ENCODE results near the gene LGI2.
"Not testable (repeated sequence)": the region's sequence is repeated elsewhere in the genome, so short reads cannot be mapped to it uniquely, and the experiment has no call there.

Gene LGI2, protein sequence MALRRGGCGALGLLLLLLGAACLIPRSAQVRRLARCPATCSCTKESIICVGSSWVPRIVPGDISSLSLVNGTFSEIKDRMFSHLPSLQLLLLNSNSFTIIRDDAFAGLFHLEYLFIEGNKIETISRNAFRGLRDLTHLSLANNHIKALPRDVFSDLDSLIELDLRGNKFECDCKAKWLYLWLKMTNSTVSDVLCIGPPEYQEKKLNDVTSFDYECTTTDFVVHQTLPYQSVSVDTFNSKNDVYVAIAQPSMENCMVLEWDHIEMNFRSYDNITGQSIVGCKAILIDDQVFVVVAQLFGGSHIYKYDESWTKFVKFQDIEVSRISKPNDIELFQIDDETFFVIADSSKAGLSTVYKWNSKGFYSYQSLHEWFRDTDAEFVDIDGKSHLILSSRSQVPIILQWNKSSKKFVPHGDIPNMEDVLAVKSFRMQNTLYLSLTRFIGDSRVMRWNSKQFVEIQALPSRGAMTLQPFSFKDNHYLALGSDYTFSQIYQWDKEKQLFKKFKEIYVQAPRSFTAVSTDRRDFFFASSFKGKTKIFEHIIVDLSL

DNA sequence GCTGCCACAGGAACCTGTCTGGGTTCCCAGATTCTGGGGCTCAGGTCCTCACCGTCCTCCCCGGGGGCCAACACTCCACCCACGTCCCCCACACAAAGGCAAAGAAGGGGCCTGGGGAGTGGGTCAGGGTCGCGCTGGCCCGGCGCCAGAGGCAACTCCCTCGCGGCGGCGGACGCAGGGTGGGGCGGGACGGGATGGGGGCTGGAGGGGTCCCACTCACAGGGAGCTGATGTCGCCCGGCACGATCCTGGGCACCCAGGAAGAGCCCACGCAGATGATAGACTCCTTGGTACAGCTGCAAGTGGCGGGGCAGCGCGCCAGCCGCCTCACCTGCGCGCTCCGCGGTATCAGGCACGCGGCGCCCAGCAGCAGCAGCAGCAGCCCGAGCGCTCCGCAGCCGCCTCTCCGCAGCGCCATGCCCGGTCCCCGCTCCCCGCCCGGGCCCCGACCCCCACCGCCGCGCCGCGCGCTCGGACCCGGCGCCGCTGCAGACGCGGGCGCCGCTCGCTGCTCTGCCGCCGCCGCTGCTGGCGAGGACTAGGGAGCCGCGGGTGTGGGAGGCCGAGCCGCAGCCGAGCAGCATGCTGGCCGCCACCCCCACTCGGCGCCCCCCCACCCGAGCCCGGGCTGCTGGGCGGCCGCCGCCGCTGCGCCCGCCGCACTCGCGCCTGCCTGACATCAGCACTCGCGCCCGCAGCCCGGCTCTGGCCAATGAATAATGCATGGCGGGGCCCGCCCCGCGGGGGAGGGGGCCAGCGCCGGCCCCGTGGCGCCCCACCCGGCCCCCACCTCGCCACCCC lies at the start of gene LGI2:
LGI2 (minus strand) TSS at position 670 of the 800 bp plus-strand sequence; CDS start at position 417, 253 bp downstream.
- peaks cover 58 to 75% of the 10 kb centered on the region in 2 donors for H3K27me3 Mint-ChIP-seq
- H3K9me3 Mint-ChIP-seq, result peaks cover 9% of the 10 kb centered on the region in 2 donors
- peak; percentile 39 to 42 for ATAC-seq (replicated peaks)
- no peak for DNase-seq
- no peak within 1 kb of the TSS for H3K27ac Mint-ChIP-seq
- H3K4me3 Mint-ChIP-seq, result peak within 1 kb of the TSS in 1 of 2 donors; percentile 25
- H3K36me3 Mint-ChIP-seq, result peaks cover 0 to 2% of the 10 kb centered on the region in 2 donors
- H3K4me1 Mint-ChIP-seq, result peaks cover 3 to 6% of the 10 kb centered on the region in 2 donors

DNA sequence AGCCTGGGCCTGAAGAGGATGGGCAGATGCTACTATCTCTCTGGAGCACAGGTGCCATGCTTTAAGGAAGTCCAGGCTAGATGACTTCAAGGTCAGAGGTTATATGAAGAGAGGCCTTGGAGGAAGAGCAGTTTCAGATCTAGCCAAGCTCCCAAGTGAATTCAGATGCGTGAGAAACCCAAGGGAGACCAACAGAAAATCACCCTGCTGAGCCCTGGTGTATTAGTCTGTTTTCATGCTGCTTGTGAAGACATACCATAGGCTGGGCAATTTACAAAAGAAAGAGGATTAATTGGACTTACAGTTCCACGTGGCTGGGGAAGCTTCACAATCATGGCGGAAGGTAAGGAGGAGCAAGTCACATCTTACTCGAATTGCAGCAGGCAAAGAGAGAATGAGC lies 47.8 kb upstream of the LGI2 start:
- DNase-seq (no peak), ATAC-seq (replicated peaks) (no peak)
- H3K27me3 Mint-ChIP-seq, result peaks cover 26 to 32% of the 10 kb centered on the region in 2 donors
- H3K4me1 Mint-ChIP-seq, result no peaks in the 10 kb centered on the region
- H3K4me3 Mint-ChIP-seq, result no peak overlapping the region
- no peak overlapping the region for H3K27ac Mint-ChIP-seq
- peaks cover 0 to 3% of the 10 kb centered on the region in 2 donors for H3K36me3 Mint-ChIP-seq
- peaks cover 0 to 6% of the 10 kb centered on the region in 2 donors for H3K9me3 Mint-ChIP-seq

DNA sequence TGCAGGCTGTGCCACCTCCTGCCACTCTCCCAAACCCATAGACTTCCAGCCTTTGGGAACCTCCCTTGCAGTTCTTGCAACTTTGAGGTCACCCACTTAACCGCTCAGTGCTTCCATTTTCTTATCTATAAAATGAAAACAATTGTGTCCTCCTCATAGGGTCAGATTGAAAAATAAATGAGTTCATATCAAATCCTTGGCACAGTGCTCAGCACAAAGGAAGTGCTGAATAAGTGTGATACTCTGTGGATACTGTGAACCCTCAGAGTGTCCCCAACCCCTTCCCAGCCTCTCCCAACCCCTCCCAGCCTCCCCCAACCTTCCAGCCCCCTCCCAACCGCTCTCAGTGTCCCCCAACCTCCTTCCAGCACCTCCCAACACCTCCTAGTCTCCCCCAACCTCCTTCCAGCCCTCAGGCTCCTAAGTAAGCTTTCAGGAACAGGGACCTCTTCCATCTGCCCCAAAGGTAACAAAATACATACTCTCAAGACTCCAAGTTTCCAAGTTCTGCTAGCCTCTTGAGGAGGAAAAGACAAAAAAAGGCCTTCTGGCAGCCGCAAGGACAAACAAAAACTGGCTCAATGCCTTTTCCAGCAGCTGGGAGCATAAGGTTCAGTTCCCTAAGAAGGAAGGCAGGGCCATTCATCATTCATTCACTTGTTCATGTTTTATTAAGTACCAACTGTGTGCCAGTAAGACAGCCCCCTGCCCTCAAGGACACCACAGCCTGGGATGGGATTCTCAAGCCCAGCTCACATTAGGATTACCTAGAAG lies 46.1 kb upstream of the LGI2 start:
- no peak overlapping the region for H3K27ac Mint-ChIP-seq
- peaks cover 22% of the 10 kb centered on the region in 2 donors for H3K27me3 Mint-ChIP-seq
- peaks cover 0 to 3% of the 10 kb centered on the region in 2 donors for H3K36me3 Mint-ChIP-seq
- no peaks in the 10 kb centered on the region for H3K4me1 Mint-ChIP-seq
- no peak overlapping the region for H3K4me3 Mint-ChIP-seq
- peaks cover 0 to 14% of the 10 kb centered on the region in 2 donors for H3K9me3 Mint-ChIP-seq
- ATAC-seq (replicated peaks) (no peak), DNase-seq (no peak)

DNA sequence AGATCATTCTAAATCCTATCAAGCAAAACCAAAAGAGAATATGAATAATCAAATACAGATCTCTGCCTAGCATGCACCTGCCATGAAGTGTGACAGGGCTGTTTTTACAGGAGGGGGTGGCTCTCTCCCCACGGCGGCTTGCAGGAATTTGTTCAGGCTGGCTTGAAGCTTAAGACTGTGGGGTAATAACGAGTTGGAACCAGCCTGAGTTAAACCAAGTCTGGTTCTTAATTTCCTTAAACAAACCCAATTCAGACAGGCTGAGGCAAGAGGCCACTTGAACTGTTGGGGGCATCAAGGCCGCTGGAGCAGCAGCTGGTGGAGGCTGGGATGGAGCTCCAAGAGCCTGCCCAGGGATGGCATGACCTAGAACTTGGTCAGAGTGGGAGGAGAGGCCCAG lies 45.1 kb upstream of the LGI2 start:
- H3K36me3 Mint-ChIP-seq, result peaks cover 0 to 3% of the 10 kb centered on the region in 2 donors
- ATAC-seq (replicated peaks) (no peak), DNase-seq (no peak)
- peaks cover 0 to 14% of the 10 kb centered on the region in 2 donors for H3K9me3 Mint-ChIP-seq
- H3K27me3 Mint-ChIP-seq, result peaks cover 24 to 28% of the 10 kb centered on the region in 2 donors
- H3K4me3 Mint-ChIP-seq, result no peak overlapping the region
- no peaks in the 10 kb centered on the region for H3K4me1 Mint-ChIP-seq
- H3K27ac Mint-ChIP-seq, result no peak overlapping the region

DNA sequence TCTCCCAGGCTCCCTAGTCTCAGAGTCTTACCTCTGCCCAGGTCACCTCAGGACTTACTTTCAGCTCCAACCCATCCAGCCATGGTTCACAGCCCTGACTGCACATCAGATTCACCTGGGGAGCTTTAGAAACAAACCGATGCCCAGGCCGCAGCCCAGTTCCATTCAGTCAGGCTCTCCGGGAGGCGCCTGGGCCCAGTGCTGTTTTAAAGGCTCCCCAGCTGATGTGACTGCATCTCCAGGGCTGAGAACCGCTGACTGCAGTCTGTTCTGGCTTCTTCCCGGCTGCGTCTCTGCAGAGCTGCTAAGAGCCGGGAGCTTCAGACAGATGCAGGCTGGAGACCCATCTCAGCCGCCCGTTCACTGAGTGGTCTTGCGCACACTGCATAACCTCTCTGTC lies 44.4 kb upstream of the LGI2 start:
- DNase-seq (no peak), ATAC-seq (replicated peaks) (no peak)
- H3K27me3 Mint-ChIP-seq, result peaks cover 29 to 31% of the 10 kb centered on the region in 2 donors
- no peak overlapping the region for H3K4me3 Mint-ChIP-seq
- H3K36me3 Mint-ChIP-seq, result peaks cover 0 to 3% of the 10 kb centered on the region in 2 donors
- H3K4me1 Mint-ChIP-seq, result no peaks in the 10 kb centered on the region
- no peak overlapping the region for H3K27ac Mint-ChIP-seq
- H3K9me3 Mint-ChIP-seq, result peaks cover 0 to 14% of the 10 kb centered on the region in 2 donors

DNA sequence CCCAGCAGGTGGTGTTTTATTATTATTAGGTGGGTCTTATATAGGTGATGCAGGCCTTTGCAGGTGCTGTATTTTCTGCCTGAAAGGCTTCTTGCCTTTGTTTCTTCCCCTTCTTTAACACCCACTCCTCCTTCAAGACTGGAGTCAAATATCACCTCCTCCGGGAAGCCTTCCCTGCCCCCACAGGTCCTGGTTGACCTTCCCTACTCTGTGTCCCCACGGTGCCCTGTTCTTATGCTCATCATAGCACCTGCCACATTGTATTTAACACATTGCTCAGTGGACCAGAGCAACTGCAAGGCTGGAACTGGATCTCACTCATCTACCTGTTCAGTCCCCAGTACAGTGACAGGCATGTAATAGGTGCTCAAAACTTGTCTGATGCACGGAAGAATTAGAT lies 39.8 kb upstream of the LGI2 start:
- Mint-ChIP-seq H3K4me1 (peaks cover 0 to 2% of the 10 kb centered on the region in 2 donors), H3K9me3 (peaks cover 0 to 10% of the 10 kb centered on the region in 2 donors), H3K36me3 (no peaks in the 10 kb centered on the region), H3K27me3 (peaks cover 13 to 23% of the 10 kb centered on the region in 2 donors), H3K27ac (no peak overlapping the region), H3K4me3 (no peak overlapping the region)
- ATAC-seq (replicated peaks), result no peak
- no peak for DNase-seq

DNA sequence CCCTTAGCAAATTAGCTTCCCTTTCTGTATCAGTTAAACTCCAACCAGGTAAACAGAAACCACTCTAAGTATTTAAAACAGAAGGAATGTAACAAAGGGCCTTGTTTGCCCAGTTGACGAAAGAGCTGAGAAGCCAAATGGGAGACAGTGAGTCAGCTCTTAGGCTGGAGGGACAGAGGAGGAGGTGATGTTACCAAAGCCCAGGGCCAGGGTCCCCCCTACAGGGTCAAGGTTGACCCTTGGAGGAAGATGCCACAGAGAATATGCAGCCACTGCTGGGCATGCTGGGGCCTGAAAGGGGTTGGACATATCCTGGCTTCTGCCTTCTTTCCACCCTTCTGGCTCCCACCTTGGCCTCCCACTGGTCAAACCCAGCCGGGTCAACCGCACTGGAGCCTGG lies 38.3 kb upstream of the LGI2 start:
- DNase-seq, result no peak
- Mint-ChIP-seq H3K9me3 (peaks cover 0 to 9% of the 10 kb centered on the region in 2 donors), H3K36me3 (no peaks in the 10 kb centered on the region), H3K4me1 (peaks cover 0 to 2% of the 10 kb centered on the region in 2 donors), H3K27ac (no peak overlapping the region), H3K27me3 (peaks cover 13 to 22% of the 10 kb centered on the region in 2 donors), H3K4me3 (no peak overlapping the region)
- ATAC-seq (replicated peaks), result no peak

DNA sequence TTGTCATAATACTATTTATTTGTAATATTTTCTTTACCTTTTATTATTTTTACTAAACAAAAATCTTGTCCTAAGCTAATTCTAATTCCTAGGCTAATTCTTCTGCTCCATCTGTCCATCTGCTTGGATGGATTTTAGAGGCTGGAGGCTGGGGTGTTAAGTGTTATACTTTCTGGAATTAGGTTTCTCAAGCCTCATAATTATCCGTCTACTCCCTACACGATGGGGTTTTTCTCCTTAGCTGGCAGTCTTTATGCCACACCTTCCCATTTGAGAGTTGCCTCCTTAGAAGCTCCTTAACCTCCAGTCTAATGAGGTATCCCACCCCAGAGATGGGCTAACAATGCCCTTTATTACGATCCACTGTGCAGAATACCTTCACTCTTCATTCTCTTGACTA lies 37.6 kb upstream of the LGI2 start:
- no peaks in the 10 kb centered on the region for H3K36me3 Mint-ChIP-seq
- H3K27me3 Mint-ChIP-seq, result peaks cover 13 to 22% of the 10 kb centered on the region in 2 donors
- H3K4me1 Mint-ChIP-seq, result peaks cover 0 to 2% of the 10 kb centered on the region in 2 donors
- no peak overlapping the region for H3K27ac Mint-ChIP-seq
- ATAC-seq (replicated peaks), result no peak
- DNase-seq, result no peak
- peaks cover 0 to 6% of the 10 kb centered on the region in 2 donors for H3K9me3 Mint-ChIP-seq
- no peak overlapping the region for H3K4me3 Mint-ChIP-seq

DNA sequence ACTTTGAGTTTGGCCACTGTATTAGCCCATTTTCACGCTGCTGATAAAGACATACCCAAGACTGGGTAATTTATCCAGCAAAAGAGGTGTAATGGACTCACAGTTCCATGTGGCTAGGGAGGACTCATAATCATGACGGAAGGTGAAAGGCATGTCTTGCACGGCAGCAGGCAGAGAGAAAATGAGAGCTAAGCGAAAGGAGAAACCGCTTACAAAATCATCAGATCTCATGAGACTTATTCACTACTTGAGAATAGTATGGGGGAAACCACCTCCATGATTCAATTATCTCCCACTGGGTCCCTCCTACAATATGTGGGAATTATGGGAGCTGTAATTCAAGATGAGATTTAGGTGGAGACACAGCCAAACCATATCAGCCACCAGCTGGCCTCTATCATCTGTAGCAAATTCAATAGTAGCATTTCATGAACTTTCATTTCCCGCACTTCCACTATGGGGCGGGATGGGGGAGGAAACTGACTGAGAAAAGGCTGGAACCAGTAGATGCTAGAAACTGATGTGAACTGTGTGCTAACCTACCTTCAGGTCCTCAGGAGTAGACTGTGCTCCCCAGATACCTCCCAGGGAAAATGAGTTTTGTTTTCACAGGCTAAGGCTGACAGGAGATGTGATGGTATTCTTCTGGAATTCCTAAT lies 35.3 kb upstream of the LGI2 start:
- no peak overlapping the region for H3K27ac Mint-ChIP-seq
- H3K27me3 Mint-ChIP-seq, result peaks cover 20 to 26% of the 10 kb centered on the region in 2 donors
- no peak for DNase-seq
- no peak overlapping the region for H3K4me3 Mint-ChIP-seq
- ATAC-seq (replicated peaks), result no peak
- H3K36me3 Mint-ChIP-seq, result no peaks in the 10 kb centered on the region
- H3K4me1 Mint-ChIP-seq, result peaks cover 0 to 2% of the 10 kb centered on the region in 2 donors
- H3K9me3 Mint-ChIP-seq, result peaks cover 2 to 3% of the 10 kb centered on the region in 2 donors

DNA sequence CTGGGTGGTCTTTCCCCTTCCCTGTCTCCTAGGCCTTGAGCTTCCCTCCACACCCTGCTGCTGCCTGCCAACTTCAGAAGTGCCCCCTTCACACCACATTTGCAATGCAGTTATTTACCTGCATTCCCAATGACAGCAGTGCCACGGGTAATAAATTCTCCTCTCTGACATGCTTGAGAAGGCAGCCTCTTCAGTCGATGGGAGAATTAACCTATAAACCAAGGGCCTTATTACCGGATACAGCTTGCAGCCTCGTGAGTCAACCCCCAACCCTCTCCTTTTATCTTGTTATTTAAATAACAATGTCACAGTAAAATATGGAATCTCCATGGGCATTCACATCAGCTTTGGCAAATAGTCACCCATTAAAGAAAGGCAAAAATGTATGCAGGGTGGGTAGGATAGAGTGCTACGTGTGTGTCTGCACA lies 34.7 kb upstream of the LGI2 start:
- H3K27ac Mint-ChIP-seq, result no peak overlapping the region
- peaks cover 0 to 2% of the 10 kb centered on the region in 2 donors for H3K4me1 Mint-ChIP-seq
- H3K4me3 Mint-ChIP-seq, result no peak overlapping the region
- H3K9me3 Mint-ChIP-seq, result peaks cover 2 to 3% of the 10 kb centered on the region in 2 donors
- ATAC-seq (replicated peaks), result no peak
- no peaks in the 10 kb centered on the region for H3K36me3 Mint-ChIP-seq
- DNase-seq, result no peak
- H3K27me3 Mint-ChIP-seq, result peaks cover 14 to 21% of the 10 kb centered on the region in 2 donors

DNA sequence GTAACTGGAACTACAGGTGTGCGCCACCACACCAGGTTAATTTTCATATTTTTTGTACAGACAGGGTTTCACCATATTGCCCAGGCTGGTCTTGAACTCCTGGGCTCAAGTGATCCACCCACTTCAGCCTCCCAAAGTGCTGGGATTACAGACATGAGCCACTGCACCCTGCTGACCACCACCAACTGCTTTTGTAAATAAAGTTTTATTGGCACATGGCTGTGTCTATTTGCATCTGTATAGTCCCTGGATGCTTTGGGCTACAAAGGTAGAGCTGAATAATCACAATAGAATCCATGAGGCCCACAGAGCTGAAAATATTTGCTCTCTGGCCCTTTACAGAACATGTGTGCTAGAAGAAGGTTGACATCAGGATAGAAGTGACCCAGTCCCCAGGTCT lies 33.7 kb upstream of the LGI2 start:
- not testable (repeated sequence) for DNase-seq; H3K27ac Mint-ChIP-seq; H3K9me3 Mint-ChIP-seq; H3K36me3 Mint-ChIP-seq; ATAC-seq (replicated peaks); H3K4me1 Mint-ChIP-seq; H3K4me3 Mint-ChIP-seq
- peaks cover 13 to 17% of the 10 kb centered on the region in 2 donors for H3K27me3 Mint-ChIP-seq

DNA sequence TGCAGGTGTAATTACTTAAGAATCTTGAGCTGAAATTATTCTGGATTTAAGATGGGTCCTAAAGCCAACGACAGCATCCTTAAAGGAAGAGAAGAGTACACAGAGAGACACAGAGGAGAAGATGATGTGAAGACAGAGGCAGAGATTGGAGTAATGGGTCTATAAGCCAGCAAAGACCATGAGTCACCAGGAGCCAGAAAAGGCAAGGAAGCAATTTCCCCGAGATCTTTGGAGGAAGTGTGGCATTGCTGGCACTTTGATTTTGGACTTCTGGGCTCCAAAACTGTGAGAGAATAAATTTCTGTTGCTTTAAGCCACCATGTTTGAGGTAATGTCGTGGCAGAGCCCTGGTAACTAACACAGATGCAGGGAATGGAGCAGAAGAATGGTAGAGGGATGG lies 32.4 kb upstream of the LGI2 start:
- no peak overlapping the region for H3K27ac Mint-ChIP-seq
- H3K36me3 Mint-ChIP-seq, result no peaks in the 10 kb centered on the region
- peaks cover 0 to 2% of the 10 kb centered on the region in 2 donors for H3K4me1 Mint-ChIP-seq
- peaks cover 2 to 3% of the 10 kb centered on the region in 2 donors for H3K9me3 Mint-ChIP-seq
- H3K27me3 Mint-ChIP-seq, result peaks cover 7 to 13% of the 10 kb centered on the region in 2 donors
- no peak for ATAC-seq (replicated peaks)
- no peak overlapping the region for H3K4me3 Mint-ChIP-seq
- DNase-seq, result no peak

DNA sequence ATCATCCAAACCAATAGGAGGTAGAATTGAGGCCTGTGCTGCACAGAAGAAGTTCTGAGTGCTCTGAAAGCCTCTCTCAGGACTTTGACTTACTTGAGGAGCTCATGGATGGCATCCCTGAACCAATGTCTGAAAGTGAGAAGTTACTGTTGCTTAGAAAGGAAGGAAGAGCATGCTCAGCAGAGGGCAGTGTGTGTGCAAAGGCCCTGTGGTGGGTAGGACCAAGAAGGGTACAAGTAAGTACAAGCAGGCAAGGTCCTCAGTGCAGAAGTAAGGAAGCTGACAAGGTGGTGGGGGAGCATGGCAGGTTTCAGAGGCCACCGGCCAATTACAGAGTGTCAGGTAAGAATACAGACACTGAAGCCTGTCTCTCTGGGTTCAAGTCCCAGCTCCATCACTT lies 31.4 kb upstream of the LGI2 start:
- no peaks in the 10 kb centered on the region for H3K4me1 Mint-ChIP-seq
- ATAC-seq (replicated peaks), result no peak
- peaks cover 12 to 14% of the 10 kb centered on the region in 2 donors for H3K27me3 Mint-ChIP-seq
- H3K4me3 Mint-ChIP-seq, result no peak overlapping the region
- peaks cover 2 to 3% of the 10 kb centered on the region in 2 donors for H3K9me3 Mint-ChIP-seq
- H3K36me3 Mint-ChIP-seq, result no peaks in the 10 kb centered on the region
- H3K27ac Mint-ChIP-seq, result no peak overlapping the region
- DNase-seq, result no peak
